HK-2 (cell line): ENCODE measurements around the gene PDE4D.
A peak's percentile ranks its signal among the peaks of the same experiment; 100 is the strongest.
"Not testable (repeated sequence)": the region's sequence is repeated elsewhere in the genome, so short reads cannot be mapped to it uniquely, and the experiment has no call there.

Experiments
- DNase-seq: peaks from one replicate; pipeline ENCODE4 v3.0.0-alpha.2; 2018; ENCODE audit not compliant: unreplicated experiment

PDE4D gene

DNA sequence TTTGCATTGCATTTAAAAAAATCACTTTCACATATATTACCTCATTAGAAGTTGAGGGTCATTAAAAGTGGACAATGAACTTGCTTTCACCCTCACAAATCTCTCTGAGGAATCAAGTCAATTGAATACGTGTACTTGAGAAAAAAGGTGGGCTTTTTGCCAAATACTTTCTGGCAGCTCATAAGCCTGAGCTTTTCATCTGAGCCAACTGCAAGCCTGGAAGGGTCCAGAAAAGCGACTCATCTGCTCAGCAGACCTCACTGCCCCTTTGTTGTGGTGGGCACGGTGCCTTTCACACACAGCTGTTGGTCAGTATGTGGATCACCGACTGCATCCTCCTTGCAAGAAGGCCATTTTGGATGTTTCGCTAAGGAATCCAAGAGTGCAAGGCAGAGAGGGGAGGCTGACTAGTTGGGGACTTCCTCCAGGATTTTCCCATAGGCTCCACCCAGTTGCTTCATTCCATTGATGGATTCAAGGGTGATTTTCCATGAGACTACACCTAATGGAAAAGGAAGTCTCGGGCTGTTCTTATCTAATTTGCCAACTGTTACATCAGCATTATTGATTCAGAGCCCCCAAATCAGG is 564.7 kb downstream of the PDE4D start:
- peak; percentile 6 for DNase-seq

DNA sequence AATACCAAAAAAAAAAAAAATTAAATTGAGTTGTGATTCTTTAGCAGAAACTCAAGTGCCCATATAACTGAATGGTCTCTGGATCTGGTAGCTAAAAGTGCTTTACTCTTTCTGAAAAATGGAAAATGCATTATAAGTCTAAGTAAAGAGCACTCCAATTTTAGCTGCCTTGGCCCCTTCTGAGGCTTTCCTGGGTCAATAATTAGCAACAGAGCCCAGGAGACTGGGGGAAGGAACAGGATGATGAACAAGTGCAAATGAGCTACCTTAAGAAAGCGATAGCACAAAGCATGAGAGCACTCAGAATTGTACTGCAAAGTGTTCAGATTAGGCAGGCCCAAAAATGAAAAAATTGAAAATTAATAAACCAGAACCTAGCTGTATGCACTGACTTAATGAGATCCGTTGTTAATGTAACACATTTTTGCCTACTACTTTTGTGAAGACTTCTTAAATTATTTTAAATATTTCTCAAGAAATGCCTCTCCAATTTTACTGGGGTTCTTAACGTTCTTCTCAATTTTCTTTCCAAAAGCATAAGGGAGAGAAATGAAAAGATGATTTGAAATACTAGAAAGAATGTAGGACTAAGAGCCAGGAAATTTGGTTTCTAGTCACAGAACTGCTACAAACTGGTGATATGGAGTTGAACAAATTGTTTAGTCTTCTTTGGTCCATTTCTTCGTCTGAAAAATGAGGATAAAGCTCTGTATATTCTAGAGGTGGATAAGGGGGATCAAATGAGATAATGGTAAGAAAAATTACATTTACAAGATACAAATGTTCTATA is 566.1 kb downstream of the PDE4D start:
- DNase-seq: no peak

DNA sequence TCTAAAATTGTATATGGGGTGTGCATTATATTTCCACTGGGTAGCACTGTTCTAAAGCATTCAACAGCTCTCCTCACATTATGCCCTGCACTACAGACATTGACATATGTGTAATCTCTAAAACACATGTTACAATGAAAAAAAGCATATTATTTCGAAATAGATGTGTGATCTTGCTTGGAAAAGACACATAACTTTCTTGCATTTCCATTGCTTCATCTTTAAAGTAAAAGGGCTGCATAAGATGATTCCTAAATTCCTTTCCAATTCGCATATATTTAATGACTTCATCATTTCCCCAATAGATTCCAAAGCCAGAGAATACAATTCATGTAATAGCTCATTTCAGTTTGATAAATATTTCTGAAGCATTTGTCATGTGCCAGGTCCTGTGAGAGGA is 566.9 kb downstream of the PDE4D start:
- no peak for DNase-seq

DNA sequence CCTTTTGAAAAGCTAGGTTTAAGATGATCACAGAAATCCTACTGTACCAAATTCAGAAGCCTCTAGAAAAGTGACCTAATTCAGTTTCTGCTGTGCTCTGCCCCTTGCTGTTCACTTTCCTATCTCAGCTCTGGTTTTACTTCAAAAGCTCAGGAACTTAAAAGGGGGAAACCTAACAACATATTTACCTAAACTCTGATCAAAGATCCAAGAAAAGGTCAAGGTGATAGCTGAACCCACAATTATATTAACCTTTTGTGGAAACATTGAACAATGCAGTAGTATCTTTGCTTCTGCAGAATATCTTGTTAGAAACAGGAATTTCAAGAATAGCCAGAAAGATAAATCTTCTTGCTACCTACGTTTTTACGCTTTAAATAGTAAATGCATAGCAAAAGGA is 568.5 kb downstream of the PDE4D start:
- no peak for DNase-seq

DNA sequence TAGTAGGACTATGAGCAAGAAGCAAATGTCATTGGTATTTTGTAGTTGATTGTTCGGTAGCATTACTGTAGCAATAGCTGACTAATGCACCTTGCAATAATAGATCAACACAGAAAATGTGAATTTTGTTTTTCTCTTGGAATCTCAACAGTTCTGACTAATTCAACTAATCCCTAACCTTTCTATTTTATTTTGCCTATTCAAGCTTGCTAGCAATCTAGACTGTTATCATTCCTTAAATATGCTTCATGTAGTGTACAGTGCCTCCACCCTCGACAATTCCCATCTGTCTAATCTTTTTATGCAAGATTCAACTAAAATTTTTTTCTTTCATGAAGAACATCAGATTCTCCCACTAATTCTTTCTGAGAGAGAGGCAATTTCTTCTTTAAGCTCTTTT is 570.6 kb downstream of the PDE4D start:
- no peak for DNase-seq

DNA sequence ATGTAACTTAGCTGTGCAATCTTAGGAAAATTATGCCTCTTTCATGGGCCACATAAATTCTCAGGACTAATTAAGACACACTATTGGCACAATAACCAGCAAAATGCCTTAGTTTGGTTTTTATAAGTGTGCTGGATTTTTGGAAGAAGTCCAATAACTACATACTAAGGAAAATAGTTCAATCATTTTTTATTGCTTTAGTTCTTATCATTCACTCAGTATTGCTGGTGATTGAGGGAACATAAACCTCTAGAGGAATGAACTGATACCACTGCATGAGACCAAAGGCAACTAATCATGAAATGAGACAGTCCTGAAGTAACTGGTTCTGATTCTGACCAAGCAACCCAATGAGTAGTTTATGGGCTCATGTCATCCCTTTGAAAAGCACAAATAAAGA is 571.5 kb downstream of the PDE4D start:
- no peak for DNase-seq

DNA sequence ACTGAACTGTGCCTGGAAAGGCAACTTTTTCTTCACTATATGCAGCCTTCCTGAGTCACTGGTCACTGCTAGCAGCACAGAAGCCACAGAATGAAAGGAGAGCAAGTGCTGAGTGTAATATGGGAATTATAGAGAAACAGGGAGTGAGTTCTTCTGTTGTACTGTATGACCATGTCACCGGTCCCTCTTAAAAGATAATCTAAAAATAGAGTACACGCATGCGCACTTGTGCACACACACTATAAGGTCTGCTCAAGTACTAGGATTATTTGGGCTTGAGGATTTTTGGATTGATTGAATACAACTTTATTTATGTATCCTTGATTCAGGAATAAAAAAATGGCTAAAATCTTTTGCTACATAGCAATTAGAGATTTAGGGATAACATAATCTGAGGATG is 571.9 kb downstream of the PDE4D start:
- no peak for DNase-seq

DNA sequence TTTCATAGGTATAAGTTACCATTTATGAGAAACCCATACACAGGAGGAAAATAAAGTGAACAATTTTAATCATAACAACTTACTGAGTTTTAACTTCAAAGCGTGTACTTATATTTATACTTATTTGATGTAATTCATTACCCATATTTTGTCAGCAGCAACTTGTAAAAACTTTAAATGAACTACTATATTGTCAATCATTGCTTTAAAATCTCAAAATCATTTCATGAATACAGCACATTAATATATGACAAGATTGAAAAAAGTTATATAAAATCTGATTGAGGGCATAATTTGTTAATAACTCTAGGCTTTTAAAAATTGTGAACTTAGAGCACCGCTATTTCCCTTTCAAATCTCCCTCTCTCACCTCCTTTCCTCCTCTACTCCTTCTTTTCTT is 573.1 kb downstream of the PDE4D start:
- no peak for DNase-seq

DNA sequence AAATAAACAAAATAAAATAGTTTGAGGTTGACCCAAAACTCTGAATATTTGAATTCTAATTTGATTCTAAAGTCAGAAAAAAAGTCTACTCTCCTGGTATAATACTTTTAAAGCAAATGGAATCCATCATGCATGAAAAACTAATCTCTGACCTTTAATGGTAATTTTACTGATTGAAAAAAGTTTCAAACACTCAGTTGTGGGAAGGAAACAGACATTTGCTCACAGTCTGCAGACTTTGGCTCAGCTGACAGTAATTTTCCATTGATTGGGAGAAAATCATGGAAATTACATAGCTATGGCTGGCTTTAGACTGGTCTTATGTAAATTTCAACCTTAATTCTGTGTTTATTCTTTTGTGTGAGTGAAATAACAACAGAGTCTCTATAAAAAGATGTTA is 574.3 kb downstream of the PDE4D start:
- no peak for DNase-seq

DNA sequence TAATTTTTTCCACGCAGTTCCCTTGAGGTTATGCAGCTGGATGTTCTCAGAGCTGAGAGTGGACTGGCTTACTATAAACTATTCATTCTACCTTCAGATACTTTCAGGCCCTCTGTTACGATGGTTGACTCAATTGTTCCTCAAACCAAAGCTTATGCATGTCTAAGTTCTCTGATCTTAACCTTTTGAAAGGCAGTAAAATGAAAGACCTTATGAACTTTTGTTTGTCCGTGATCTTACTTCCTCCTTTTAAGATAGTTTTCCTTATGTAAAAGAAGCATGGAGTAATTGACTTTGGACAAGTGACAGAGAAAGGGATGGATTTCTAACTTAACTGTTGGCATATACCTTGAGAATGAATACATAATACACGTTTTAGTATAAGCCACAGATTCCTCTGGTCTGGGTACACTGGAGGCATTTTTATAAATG is 575.7 kb downstream of the PDE4D start:
- DNase-seq: no peak

DNA sequence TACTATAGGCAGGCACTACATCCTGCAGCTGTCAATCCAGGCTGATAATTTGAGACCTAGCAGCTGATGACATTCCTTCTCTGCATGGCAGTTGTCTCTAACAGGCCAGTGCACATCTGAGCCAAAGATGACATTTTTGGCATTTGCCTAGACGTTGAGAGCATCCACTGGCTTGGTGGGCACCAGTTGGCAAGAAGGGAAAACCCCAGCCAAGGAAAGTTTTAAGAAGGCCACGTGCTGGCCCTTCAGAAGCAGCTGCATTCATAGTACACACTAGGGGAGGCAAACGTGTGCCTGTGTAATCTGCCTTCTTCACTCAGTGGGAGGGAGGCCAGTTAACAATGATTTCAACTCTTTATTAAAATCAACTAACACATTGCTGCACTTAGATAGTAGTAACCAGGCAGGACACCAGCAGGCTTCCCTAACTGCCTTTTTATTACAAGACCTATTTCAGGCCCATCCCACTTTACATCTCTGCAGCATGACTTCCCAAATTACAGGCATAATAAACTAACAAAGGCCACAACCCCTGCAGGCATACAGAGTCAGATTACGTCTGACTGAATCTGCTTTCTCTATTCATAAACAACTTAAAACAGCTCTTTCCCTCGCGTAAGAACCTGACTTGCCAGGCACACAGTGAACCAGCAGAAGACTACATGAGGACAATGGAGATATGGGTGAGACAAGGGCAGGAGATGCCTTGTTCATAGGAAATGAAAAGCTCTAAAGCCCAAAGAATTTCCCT is 576.3 kb downstream of the PDE4D start:
- no peak for DNase-seq

DNA sequence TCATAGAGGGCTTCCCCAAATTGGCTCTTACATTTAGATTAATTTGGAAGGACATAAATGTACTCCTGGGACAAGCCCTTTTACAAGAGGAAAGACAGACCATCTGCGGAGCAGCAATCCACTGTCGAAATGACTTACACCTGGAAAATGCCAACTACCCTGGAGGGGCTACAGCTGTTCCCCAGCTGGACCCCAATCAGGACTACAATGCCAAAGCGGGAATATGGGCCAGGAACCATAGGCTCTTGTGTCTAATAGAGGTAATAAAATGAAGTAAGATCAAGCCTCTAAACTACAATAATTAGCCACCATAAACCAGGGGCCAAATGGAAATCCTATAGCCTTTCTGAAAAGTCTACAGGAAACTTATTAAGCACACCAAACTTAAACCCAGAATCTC is 581.3 kb downstream of the PDE4D start:
- no peak for DNase-seq

DNA sequence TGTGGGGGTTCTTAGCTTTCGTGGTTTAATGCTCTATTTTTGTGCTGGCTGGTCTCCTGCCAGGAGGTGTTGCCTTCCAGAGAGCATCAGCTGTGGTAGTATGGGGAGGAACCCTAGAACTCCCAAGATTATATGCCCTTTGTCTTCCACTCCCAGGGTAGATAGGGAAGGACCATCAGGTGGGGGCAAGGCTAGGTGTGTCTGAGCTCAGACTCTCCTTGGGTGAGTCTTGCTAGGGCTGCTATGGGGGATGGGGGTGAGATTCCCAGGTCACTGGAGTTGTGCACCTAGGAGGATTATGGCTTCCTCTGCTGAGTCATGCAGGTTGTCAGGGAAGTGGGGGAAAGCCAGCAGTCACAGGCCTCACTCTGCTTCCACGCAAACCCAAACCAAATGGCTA is 584.8 kb downstream of the PDE4D start:
- DNase-seq: not testable (repeated sequence)

DNA sequence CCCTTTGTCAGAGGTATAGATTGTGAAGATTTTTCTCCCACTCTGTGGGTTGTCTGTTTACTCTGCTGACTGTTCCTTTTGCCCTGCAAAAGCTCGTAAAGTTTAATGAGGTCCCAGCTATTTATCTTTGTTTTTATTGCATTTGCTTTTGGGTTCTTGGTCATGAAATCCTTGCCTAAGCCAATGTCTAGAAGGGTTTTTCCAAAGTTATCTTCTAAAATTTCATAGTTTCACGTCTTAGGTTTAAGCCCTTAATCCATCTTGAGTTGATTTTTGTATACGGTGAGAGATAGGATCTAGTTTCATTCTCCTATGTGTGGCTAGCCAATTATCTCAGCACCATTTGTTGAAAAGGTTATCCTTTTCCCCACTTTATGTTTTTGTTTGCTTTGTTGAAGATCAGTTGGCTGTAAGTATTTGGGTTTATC is 590.2 kb downstream of the PDE4D start:
- not testable (repeated sequence) for DNase-seq

DNA sequence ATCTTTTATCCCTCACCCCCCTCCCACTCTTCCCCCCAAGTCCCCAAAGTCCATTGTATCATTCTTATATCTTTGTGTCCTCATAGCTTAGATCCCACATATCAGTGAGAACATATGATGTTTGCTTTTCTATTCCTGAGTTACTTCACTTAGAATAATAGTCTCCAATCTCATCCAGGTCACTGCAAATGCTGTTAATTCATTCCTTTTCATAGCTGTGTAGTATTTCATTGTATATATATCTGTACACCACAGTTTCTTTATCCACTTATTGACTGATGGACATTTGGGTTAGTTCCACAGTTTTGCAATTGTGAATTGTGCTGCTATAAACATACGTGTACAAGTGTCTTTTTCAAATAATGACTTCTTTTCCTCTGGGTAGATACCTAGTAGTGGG is 591.0 kb downstream of the PDE4D start:
- DNase-seq: not testable (repeated sequence)

DNA sequence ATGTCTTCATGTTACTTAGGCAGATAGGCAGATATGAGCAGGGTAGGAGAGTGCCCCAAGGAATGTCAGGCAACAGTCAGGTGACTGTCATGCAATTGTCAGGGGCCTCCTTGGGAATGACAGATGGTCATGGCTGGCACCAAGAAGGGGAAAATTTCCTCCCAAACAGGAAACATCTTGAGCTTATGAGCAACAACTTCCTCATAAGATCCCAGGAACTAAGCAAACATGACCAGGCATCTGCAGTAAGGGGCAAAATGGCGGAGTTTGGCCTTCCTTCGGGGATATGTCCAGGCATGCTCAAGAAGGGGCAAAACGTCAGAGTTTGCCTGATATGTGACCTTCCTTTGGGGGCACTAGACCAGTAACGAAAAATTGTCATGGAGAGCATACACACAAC is 591.8 kb downstream of the PDE4D start:
- DNase-seq: no peak

DNA sequence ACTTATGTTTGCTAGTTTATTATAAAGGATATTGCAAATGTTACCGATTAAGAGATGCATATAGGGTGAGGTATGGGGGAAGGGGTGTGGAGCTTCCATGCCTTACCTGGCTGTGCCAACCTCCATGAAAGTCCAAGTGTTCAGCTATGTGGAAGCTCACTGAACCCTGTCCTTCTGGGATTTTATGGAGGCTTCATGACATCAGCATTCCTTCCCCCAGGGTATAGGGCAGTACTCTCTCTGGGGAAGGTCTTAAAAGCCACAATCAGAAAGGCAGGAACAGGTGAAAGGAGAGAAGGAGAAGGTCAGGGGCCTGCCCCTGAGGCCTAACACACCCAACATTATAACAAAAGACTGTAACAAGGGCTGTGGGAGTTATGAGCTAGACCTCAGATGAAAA is 592.6 kb downstream of the PDE4D start:
- DNase-seq: no peak

DNA sequence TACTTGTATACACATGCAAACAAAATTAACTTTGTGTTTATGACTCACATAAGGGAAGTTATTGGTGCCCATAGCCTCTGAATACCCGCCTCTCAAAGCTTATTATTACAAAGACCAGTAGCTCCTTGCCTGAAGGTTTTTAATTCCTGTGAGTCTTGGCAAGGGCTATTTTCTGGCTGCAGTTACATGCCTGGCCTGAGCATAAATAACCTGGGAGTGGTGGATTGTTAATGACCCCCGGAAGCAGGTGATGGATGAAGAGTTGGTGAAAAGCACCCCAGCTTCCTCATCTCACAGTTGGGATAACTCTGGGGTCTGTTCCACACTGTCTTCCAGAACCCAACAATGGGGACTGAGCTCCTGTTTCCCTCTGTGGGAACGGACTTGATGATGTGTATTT is 594.5 kb downstream of the PDE4D start:
- DNase-seq: no peak

DNA sequence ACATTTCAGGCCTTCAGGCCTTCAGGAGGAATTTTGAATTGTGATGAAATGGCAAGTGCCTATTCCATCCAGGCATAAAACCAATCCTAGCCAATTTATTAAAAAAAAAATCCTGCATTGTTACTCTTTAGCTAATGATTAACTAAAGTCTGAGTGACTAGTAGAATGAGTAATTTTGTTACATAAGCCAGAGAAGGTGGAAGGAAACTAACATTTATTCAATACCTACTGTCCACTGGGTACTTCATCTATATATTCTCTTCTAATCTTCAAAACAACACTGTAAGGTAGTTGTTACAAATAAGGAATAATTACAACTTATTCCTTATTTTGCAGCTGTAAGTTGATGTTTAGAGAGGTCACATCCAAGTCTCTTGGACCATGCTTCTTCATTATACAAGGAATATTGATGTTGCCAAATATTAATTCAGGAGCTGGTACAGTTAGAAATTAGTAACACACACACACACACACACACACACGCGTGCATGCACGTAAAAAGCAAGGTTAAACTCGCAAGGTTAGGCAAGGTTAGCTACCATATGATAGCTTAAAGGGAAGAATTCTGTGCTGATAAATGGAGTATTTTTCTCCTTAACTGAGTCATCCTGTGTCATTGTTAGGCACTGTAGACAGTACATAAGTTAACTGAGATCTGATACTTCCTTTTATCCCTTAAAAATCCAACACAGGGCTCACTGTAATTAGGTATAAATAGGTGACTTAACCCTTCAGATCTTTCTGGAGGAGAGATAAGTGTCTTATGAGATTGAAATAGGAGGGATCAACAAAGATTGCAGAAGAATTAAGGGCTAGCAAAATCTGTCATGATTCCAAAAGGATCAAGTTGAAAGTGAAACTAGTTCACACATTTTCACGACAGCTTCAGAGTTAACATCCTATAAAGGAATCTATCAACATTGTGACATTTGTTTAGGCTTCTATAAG is 596.9 kb downstream of the PDE4D start:
- no peak for DNase-seq

DNA sequence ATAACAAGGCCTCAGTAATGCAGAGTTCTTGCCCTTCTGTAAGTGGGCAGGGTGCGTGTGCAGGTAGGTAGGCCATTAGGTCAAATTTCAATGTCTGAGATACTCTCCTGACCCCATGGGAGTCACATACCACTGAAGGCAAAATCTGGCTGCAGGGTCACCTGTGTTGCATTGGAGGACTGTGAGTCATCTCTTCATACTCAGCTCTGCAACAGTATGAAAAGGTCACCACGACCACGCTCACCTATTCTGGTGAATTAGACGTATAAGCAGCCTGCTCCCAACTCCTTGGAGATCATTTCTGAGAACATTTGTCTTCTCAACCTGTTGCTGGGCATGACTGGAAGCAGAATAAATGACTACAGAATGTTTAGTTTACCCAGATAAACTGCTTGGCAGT is 599.8 kb downstream of the PDE4D start:
- no peak for DNase-seq

DNA sequence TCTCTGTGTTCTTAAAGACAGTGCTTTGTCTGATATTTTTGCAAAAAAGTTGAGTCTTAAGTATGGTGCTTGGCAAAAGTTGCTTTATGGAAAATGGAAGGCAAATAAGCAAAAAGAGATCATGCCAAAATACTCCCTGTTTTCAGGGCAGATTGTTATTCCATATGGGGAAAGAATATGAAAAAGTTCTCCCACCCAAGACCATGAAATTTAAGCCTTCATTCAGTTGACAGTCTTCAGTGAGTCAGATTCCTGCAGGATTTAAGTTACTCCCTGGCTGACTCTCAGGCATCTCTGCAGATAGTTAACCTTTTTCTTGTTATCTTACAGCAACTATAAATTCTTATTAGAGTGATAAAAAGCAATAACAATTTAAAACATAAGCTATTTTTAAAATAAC is 601.6 kb downstream of the PDE4D start:
- DNase-seq: no peak

DNA sequence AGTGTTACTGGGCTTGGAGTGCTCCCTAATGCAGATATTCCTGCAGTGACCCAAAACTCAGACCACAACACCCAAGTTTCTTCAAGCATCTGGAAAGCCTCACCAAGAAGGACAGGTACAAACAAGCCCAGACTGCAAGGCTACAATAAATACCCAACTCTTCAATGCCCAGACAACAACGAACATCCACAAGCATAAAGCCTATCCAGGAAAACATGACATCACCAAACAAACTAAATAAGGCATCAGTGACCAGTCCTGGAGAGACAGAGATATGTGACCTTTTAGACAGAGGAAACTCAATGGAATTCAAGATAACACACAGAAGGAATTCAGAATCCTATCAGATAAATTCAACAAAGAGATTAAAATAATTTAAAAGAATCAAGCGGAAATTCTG is 605.6 kb downstream of the PDE4D start:
- DNase-seq: no peak
